Measurements from ENCODE around the gene CCDC6.
"Not testable (repeated sequence)": the region's sequence is repeated elsewhere in the genome, so short reads cannot be mapped to it uniquely, and the experiment has no call there.

Gene CCDC6

DNA sequence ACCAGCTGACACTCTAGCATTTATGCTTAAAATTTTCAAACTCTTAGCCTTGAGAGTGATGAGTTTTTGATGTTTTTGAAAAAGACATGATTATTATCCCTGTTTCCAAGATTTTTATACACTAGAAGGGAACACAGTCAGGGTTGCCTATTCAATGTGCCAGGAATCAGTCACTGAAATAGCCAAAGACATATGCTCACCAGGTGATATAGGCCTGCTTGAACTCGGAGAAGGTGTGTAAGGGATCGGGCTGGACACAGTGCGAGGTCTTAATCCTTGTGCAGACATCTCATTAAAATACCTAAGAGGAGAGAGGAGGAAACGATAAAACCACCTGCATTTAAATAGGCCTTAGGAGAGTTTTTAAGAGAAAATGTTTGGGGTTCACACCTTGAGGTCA is 102.1 kb downstream of the CCDC6 start:
- H3K36me3 ChIP-seq (ENCODE audit: control insufficient read depth, insufficient read depth, low read length, severe bottlenecking), result peaks cover 70% of the 10 kb centered on the region
- no peaks in the 10 kb centered on the region for H3K9me3 ChIP-seq (ENCODE audit: control insufficient read depth, low read length)
- H3K4me3 ChIP-seq (ENCODE audit: low read length), result no peak overlapping the region
- no peaks in the 10 kb centered on the region for H3K4me1 ChIP-seq (ENCODE audit: control insufficient read depth, insufficient read depth, low read length)
- no peak for DNase-seq (ENCODE audit: low read depth)
- H3K27me3 ChIP-seq (replicated peaks; ENCODE audit: control insufficient read depth, insufficient read depth, low read length), result no peaks in the 10 kb centered on the region
- H3K9ac ChIP-seq (ENCODE audit: low read length), result no peak overlapping the region

DNA sequence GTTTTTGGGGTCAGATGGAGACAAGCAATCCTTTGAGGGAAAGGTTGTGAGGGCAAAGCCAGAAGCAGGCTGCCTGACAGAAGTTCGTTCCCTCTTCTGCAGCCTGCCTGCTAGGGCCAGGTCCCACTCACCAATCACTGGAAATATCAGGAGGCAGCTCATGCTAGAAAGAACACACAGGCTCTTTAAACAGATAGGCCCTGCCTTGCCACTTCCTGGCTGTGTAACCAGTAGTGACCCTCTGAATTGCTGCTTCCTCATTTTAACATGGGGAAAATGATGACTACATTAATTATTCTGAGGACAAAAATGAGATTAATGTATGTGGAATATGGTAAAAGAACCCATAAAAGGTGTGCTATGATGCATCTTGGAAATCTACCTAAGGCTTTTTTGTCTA is 102.6 kb downstream of the CCDC6 start:
- DNase-seq (ENCODE audit: low read depth), result no peak
- Histone ChIP-seq H3K36me3 (ENCODE audit: control insufficient read depth, insufficient read depth, low read length, severe bottlenecking) (peaks cover 70% of the 10 kb centered on the region), H3K9me3 (ENCODE audit: control insufficient read depth, low read length) (no peaks in the 10 kb centered on the region), H3K4me3 (ENCODE audit: low read length) (no peak overlapping the region), H3K9ac (ENCODE audit: low read length) (no peak overlapping the region), H3K27me3 (replicated peaks; ENCODE audit: control insufficient read depth, insufficient read depth, low read length) (no peaks in the 10 kb centered on the region), H3K4me1 (ENCODE audit: control insufficient read depth, insufficient read depth, low read length) (no peaks in the 10 kb centered on the region)

DNA sequence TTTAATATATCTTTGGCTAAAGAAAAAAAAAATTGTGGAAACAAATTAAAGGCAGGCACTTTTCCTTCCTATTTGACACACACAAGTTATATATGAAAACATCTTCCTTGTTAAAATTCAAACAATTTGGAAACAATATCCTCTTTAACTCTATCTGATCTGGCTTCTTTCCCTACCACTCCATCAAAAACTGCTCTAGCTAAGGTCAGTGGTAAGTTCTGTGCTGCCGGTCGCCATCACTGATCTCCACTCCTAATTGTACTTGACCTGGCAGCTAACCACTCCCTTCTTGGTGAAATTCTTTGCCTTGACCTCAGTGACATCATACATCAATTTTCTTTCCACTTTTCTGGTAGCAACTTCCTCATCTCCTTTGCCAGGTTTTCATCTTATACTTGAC is 105.2 kb downstream of the CCDC6 start:
- Histone ChIP-seq H3K9ac (ENCODE audit: low read length) (no peak overlapping the region), H3K36me3 (ENCODE audit: control insufficient read depth, insufficient read depth, low read length, severe bottlenecking) (peaks cover 67% of the 10 kb centered on the region), H3K9me3 (ENCODE audit: control insufficient read depth, low read length) (no peaks in the 10 kb centered on the region), H3K4me3 (ENCODE audit: low read length) (no peak overlapping the region), H3K4me1 (ENCODE audit: control insufficient read depth, insufficient read depth, low read length) (no peaks in the 10 kb centered on the region), H3K27me3 (replicated peaks; ENCODE audit: control insufficient read depth, insufficient read depth, low read length) (no peaks in the 10 kb centered on the region)
- no peak for DNase-seq (ENCODE audit: low read depth)

DNA sequence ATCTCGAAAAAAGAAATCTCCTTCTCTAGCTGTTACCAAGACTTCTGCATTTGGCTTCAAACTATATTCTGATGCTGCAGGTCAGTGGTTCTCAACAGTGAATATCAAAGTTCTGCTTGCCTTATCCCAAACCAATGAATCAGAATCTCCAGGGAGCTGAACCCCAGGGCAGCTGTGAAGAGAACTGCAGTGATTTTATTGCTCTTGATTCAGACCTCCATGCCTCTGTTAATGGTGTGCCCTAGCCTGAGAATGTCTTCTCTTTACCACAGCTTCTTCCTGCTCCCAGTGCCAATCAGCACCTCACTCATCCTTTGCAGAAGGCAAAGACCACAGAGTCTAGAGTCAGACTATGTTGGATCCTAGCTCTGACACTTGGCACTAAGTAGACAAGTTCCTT is 106.9 kb downstream of the CCDC6 start:
- no peak overlapping the region for H3K9ac ChIP-seq (ENCODE audit: low read length)
- H3K36me3 ChIP-seq (ENCODE audit: control insufficient read depth, insufficient read depth, low read length, severe bottlenecking), result peaks cover 57% of the 10 kb centered on the region
- no peak overlapping the region for H3K4me3 ChIP-seq (ENCODE audit: low read length)
- no peaks in the 10 kb centered on the region for H3K9me3 ChIP-seq (ENCODE audit: control insufficient read depth, low read length)
- no peaks in the 10 kb centered on the region for H3K4me1 ChIP-seq (ENCODE audit: control insufficient read depth, insufficient read depth, low read length)
- no peaks in the 10 kb centered on the region for H3K27me3 ChIP-seq (replicated peaks; ENCODE audit: control insufficient read depth, insufficient read depth, low read length)
- DNase-seq (ENCODE audit: low read depth), result no peak

DNA sequence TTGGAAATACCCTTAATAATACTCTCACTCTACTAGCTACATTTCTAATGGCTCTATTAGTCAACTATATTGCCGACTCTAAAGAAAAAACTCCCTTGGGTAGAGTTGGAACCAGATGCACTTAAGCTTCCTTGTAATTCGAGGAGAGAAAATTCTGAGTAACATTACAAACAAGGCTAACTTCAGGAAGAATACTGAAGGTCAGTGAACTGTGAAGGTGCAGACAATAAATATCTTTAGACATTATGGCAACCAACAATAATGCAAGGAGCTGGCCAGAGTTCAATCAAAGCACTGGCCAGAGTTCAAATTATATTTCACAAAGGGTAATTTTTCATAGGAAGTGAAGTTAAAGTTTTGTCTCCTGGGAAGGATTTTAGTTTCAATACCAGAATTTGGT is 112.4 kb downstream of the CCDC6 start:
- Histone ChIP-seq H3K4me1 (ENCODE audit: control insufficient read depth, insufficient read depth, low read length) (peaks cover 4% of the 10 kb centered on the region), H3K27me3 (replicated peaks; ENCODE audit: control insufficient read depth, insufficient read depth, low read length) (no peaks in the 10 kb centered on the region), H3K36me3 (ENCODE audit: control insufficient read depth, insufficient read depth, low read length, severe bottlenecking) (peaks cover 68% of the 10 kb centered on the region), H3K4me3 (ENCODE audit: low read length) (no peak overlapping the region), H3K9ac (ENCODE audit: low read length) (no peak overlapping the region), H3K9me3 (ENCODE audit: control insufficient read depth, low read length) (no peaks in the 10 kb centered on the region)
- DNase-seq (ENCODE audit: low read depth), result no peak

DNA sequence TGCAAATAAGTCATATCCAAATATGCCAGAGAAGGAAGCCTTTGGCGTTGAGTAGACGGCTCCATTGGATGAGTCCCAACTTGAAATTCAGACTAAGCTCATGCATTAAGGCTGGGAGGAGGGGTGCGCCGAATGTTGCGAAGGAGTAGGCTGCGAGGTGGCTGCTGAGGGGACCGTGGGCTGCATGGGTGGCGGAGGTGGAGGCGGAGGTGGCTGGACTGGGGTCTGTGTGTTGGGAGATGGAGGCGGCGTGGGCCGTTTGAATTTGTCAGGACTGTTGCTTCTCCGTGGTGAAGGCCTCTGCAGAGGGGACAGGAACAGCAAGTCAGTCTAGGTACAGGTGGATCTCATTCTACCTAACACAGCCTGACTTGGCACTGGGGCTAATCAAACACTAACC is 113.5 kb downstream of the CCDC6 start:
- no peak overlapping the region for H3K9ac ChIP-seq (ENCODE audit: low read length)
- H3K4me1 ChIP-seq (ENCODE audit: control insufficient read depth, insufficient read depth, low read length), result peaks cover 4% of the 10 kb centered on the region
- no peak overlapping the region for H3K4me3 ChIP-seq (ENCODE audit: low read length)
- no peaks in the 10 kb centered on the region for H3K27me3 ChIP-seq (replicated peaks; ENCODE audit: control insufficient read depth, insufficient read depth, low read length)
- DNase-seq (ENCODE audit: low read depth), result no peak
- no peaks in the 10 kb centered on the region for H3K9me3 ChIP-seq (ENCODE audit: control insufficient read depth, low read length)
- peaks cover 61% of the 10 kb centered on the region for H3K36me3 ChIP-seq (ENCODE audit: control insufficient read depth, insufficient read depth, low read length, severe bottlenecking)

DNA sequence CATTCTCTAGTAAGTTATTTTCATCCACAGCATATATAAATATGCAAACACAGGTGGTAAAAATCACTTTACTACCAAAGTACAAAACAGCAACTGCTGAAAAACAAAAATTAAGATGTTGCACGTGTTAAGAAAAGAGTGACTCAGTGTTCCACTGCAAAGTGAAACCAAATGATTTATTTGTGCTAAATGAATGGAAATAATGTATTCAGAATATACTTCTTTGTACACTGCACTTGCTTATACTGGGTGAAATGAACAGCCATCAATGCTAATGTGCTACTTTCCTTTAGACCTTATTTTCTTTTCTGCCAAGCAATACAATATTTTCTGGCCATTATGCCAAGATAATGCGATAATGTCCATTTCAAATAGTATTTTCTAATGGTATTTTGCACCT is 114.8 kb downstream of the CCDC6 start:
- Histone ChIP-seq H3K36me3 (ENCODE audit: control insufficient read depth, insufficient read depth, low read length, severe bottlenecking) (peaks cover 53% of the 10 kb centered on the region), H3K4me1 (ENCODE audit: control insufficient read depth, insufficient read depth, low read length) (peaks cover 4% of the 10 kb centered on the region), H3K9ac (ENCODE audit: low read length) (no peak overlapping the region), H3K27me3 (replicated peaks; ENCODE audit: control insufficient read depth, insufficient read depth, low read length) (no peaks in the 10 kb centered on the region), H3K4me3 (ENCODE audit: low read length) (no peak overlapping the region), H3K9me3 (ENCODE audit: control insufficient read depth, low read length) (no peaks in the 10 kb centered on the region)
- no peak for DNase-seq (ENCODE audit: low read depth)

DNA sequence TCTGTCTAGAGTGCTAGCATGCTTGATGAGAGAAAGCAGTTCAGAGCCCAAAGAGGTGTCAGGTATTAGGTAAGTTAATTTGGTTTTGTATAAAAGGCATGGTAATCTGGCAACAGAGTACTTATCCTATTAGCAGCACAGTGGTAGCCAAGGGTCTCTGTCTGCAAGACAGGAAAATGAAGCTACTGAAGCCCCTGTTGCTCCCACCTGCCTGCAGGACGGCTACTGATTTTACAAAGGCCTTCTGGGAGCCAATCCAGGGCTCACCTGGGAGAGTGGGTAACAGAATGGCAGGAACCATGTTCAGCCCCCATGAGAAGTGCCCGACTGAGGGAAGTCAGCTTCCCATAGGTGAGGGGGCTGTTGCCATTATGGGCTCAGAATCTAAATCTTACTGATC is 116.3 kb downstream of the CCDC6 start:
- H3K9ac ChIP-seq (ENCODE audit: low read length); H3K4me3 ChIP-seq (ENCODE audit: low read length); DNase-seq (ENCODE audit: low read depth); H3K4me1 ChIP-seq (ENCODE audit: control insufficient read depth, insufficient read depth, low read length); H3K9me3 ChIP-seq (ENCODE audit: control insufficient read depth, low read length); H3K27me3 ChIP-seq (replicated peaks; ENCODE audit: control insufficient read depth, insufficient read depth, low read length): not testable (repeated sequence)
- H3K36me3 ChIP-seq (ENCODE audit: control insufficient read depth, insufficient read depth, low read length, severe bottlenecking), result peaks cover 47% of the 10 kb centered on the region

DNA sequence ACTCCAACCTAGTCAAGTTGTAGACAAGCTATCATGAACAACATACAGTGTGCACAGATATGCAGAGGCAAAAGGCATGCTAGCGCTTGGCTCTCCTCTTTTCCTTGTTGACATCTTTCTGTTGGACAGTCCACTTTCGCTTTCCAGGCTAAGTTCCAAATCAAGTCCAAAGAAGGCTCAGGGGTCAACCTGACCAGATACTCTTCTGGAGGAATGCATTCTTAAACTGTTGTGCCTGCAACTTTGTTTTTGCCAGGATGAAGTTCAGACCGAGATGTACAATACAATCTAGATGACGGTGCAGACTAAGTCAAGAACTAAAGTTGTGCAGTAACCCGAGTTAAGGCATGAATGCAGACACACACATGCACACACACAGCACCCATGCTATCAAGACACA is 117.4 kb downstream of the CCDC6 start:
- not testable (repeated sequence) for H3K9ac ChIP-seq (ENCODE audit: low read length); H3K9me3 ChIP-seq (ENCODE audit: control insufficient read depth, low read length); H3K4me1 ChIP-seq (ENCODE audit: control insufficient read depth, insufficient read depth, low read length); H3K27me3 ChIP-seq (replicated peaks; ENCODE audit: control insufficient read depth, insufficient read depth, low read length); DNase-seq (ENCODE audit: low read depth); H3K4me3 ChIP-seq (ENCODE audit: low read length)
- H3K36me3 ChIP-seq (ENCODE audit: control insufficient read depth, insufficient read depth, low read length, severe bottlenecking), result peaks cover 36% of the 10 kb centered on the region

DNA sequence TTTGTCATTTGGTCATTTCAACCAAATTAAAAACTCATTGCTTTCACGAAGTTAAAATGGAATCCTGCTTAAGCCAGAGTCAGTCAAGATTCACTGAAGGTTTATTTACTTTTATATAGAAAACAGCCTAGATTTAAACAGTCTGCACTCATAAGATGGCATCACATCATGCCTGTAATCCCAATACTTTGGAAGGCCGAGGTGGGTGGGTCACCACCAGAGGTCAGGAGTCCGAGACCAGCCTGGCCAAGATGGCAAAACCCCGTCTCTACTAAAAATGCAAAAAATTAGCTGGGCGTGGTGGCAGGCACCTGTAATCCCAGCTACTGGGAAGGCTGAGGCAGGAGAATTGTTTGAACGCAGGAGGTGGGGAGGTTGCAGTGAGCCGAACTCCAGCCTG is 119.3 kb downstream of the CCDC6 start:
- not testable (repeated sequence) for H3K27me3 ChIP-seq (replicated peaks; ENCODE audit: control insufficient read depth, insufficient read depth, low read length); H3K9ac ChIP-seq (ENCODE audit: low read length); H3K4me3 ChIP-seq (ENCODE audit: low read length); H3K4me1 ChIP-seq (ENCODE audit: control insufficient read depth, insufficient read depth, low read length); H3K9me3 ChIP-seq (ENCODE audit: control insufficient read depth, low read length); DNase-seq (ENCODE audit: low read depth)
- H3K36me3 ChIP-seq (ENCODE audit: control insufficient read depth, insufficient read depth, low read length, severe bottlenecking), result peaks cover 19% of the 10 kb centered on the region

DNA sequence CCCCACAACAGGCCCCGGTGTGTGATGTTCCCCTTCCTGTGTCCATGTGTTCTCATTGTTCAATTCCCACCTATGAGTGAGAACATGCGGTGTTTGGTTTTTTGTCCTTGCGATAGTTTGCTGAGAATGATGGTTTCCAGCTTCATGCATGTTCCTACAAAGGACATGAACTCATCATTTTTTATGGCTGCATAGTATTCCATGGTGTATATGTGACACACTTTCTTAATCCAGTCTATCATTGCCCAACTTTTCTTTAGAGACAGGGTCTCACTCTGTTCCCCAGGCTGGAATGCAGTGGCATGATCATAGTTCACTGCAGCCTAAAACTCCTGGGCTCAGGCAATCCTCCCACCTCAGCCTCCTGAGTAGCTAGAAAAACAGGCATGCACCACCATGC is 120.9 kb downstream of the CCDC6 start:
- DNase-seq (ENCODE audit: low read depth); H3K9me3 ChIP-seq (ENCODE audit: control insufficient read depth, low read length); H3K9ac ChIP-seq (ENCODE audit: low read length): not testable (repeated sequence)

DNA sequence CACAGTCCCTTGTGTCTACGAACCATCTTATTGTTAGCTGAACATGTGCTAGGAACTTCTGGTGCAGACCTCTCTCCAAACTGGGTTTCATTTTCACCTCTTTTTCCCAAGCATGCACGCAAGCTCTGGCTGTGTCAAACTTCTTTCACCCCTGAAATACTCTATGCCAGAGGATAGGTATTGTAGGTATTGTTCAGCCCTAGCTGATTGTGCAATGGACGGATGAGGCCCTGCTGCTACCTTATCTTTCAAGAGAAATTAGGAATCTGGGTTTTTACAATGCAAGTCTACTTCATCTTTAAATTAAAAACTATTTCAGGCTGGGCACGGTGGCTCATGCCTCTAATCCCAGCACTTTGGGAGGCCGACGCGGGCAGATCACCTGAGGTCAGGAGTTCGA is 124.8 kb downstream of the CCDC6 start:
- Histone ChIP-seq H3K36me3 (ENCODE audit: control insufficient read depth, insufficient read depth, low read length, severe bottlenecking) (no peaks in the 10 kb centered on the region), H3K27me3 (replicated peaks; ENCODE audit: control insufficient read depth, insufficient read depth, low read length) (no peaks in the 10 kb centered on the region), H3K4me3 (ENCODE audit: low read length) (no peak overlapping the region), H3K9ac (ENCODE audit: low read length) (no peak overlapping the region), H3K4me1 (ENCODE audit: control insufficient read depth, insufficient read depth, low read length) (no peaks in the 10 kb centered on the region), H3K9me3 (ENCODE audit: control insufficient read depth, low read length) (no peaks in the 10 kb centered on the region)
- DNase-seq (ENCODE audit: low read depth), result no peak

More for the DNA sequence above, 120.9 kb downstream of the CCDC6 start:
- H3K4me1 ChIP-seq (ENCODE audit: control insufficient read depth, insufficient read depth, low read length); H3K36me3 ChIP-seq (ENCODE audit: control insufficient read depth, insufficient read depth, low read length, severe bottlenecking); H3K4me3 ChIP-seq (ENCODE audit: low read length); H3K27me3 ChIP-seq (replicated peaks; ENCODE audit: control insufficient read depth, insufficient read depth, low read length): not testable (repeated sequence)
